Measurements from ENCODE around the gene ILRUN.
"Not testable (repeated sequence)": the region's sequence is repeated elsewhere in the genome, so short reads cannot be mapped to it uniquely, and the experiment has no call there.

Gene ILRUN

GRCh38 chr6:34696189-34696738 lies 303 bp downstream of the ILRUN start:
- Histone ChIP-seq H3K4me3 (ENCODE audit: low read depth in 1 of 2, low read length in 2 of 2) (peak overlapping the region; percentile 85 to 86), H3K36me3 (ENCODE audit: control insufficient read depth in 1 of 2, insufficient read depth in 2 of 2, low read length in 2 of 2) (no peaks in the 10 kb centered on the region), H3K9me3 (ENCODE audit: control insufficient read depth in 1 of 2, low read length in 2 of 2) (no peaks in the 10 kb centered on the region), H3K4me1 (ENCODE audit: control insufficient read depth in 1 of 2, insufficient read depth in 2 of 2, low read length in 2 of 2) (peaks cover 8 to 24% of the 10 kb centered on the region in 2 donors), H3K27ac (ENCODE audit: low read length) (peak overlapping the region; percentile 89), H3K27me3 (ENCODE audit: low read depth, low read length) (no peaks in the 10 kb centered on the region)

GRCh38 chr6:34695729-34696188 lies 808 bp downstream of the ILRUN start:
- Histone ChIP-seq H3K27ac (ENCODE audit: low read length) (peak overlapping the region; percentile 89), H3K4me3 (ENCODE audit: low read depth in 1 of 2, low read length in 2 of 2) (peak overlapping the region; percentile 85 to 86), H3K9me3 (ENCODE audit: control insufficient read depth in 1 of 2, low read length in 2 of 2) (no peaks in the 10 kb centered on the region), H3K36me3 (ENCODE audit: control insufficient read depth in 1 of 2, insufficient read depth in 2 of 2, low read length in 2 of 2) (no peaks in the 10 kb centered on the region), H3K4me1 (ENCODE audit: control insufficient read depth in 1 of 2, insufficient read depth in 2 of 2, low read length in 2 of 2) (peaks cover 8 to 24% of the 10 kb centered on the region in 2 donors), H3K27me3 (ENCODE audit: low read depth, low read length) (no peaks in the 10 kb centered on the region)

- H3K9me3 ChIP-seq (ENCODE audit: control insufficient read depth in 1 of 2, low read length in 2 of 2), result no peaks in the 10 kb centered on the region
- no peaks in the 10 kb centered on the region for H3K27me3 ChIP-seq (ENCODE audit: low read depth, low read length)
- H3K4me3 ChIP-seq (ENCODE audit: low read depth in 1 of 2, low read length in 2 of 2), result no peak overlapping the region
- no peak overlapping the region for H3K27ac ChIP-seq (ENCODE audit: low read length)
- H3K36me3 ChIP-seq (ENCODE audit: control insufficient read depth in 1 of 2, insufficient read depth in 2 of 2, low read length in 2 of 2), result peaks cover 0 to 4% of the 10 kb centered on the region in 2 donors
- H3K4me1 ChIP-seq (ENCODE audit: control insufficient read depth in 1 of 2, insufficient read depth in 2 of 2, low read length in 2 of 2), result peaks cover 8 to 24% of the 10 kb centered on the region in 2 donors
Measured at GRCh38 chr6:34692280-34692679, 4.3 kb downstream of the ILRUN start.

GRCh38 chr6:34689742-34690141 lies 6.8 kb downstream of the ILRUN start:
- Histone ChIP-seq H3K9me3 (ENCODE audit: control insufficient read depth in 1 of 2, low read length in 2 of 2) (no peaks in the 10 kb centered on the region), H3K27me3 (ENCODE audit: low read depth, low read length) (no peaks in the 10 kb centered on the region), H3K4me1 (ENCODE audit: control insufficient read depth in 1 of 2, insufficient read depth in 2 of 2, low read length in 2 of 2) (peaks cover 4 to 15% of the 10 kb centered on the region in 2 donors), H3K4me3 (ENCODE audit: low read depth in 1 of 2, low read length in 2 of 2) (no peak overlapping the region), H3K27ac (ENCODE audit: low read length) (no peak overlapping the region), H3K36me3 (ENCODE audit: control insufficient read depth in 1 of 2, insufficient read depth in 2 of 2, low read length in 2 of 2) (peaks cover 0 to 4% of the 10 kb centered on the region in 2 donors)

GRCh38 chr6:34688956-34689355 lies 7.6 kb downstream of the ILRUN start:
- Histone ChIP-seq H3K4me1 (ENCODE audit: control insufficient read depth in 1 of 2, insufficient read depth in 2 of 2, low read length in 2 of 2) (peaks cover 0 to 7% of the 10 kb centered on the region in 2 donors), H3K4me3 (ENCODE audit: low read depth in 1 of 2, low read length in 2 of 2) (no peak overlapping the region)

GRCh38 chr6:34684919-34685318 lies 11.6 kb downstream of the ILRUN start:
- peaks cover 0 to 5% of the 10 kb centered on the region in 2 donors for H3K4me1 ChIP-seq (ENCODE audit: control insufficient read depth in 1 of 2, insufficient read depth in 2 of 2, low read length in 2 of 2)
- no peak overlapping the region for H3K4me3 ChIP-seq (ENCODE audit: low read depth in 1 of 2, low read length in 2 of 2)
- no peak overlapping the region for H3K27ac ChIP-seq (ENCODE audit: low read length)
- H3K9me3 ChIP-seq (ENCODE audit: control insufficient read depth in 1 of 2, low read length in 2 of 2), result no peaks in the 10 kb centered on the region
- H3K27me3 ChIP-seq (ENCODE audit: low read depth, low read length), result no peaks in the 10 kb centered on the region
- peaks cover 0 to 4% of the 10 kb centered on the region in 2 donors for H3K36me3 ChIP-seq (ENCODE audit: control insufficient read depth in 1 of 2, insufficient read depth in 2 of 2, low read length in 2 of 2)

More at GRCh38 chr6:34688956-34689355, 7.6 kb downstream of the ILRUN start:
- Histone ChIP-seq H3K36me3 (ENCODE audit: control insufficient read depth in 1 of 2, insufficient read depth in 2 of 2, low read length in 2 of 2) (peaks cover 0 to 4% of the 10 kb centered on the region in 2 donors), H3K9me3 (ENCODE audit: control insufficient read depth in 1 of 2, low read length in 2 of 2) (no peaks in the 10 kb centered on the region), H3K27ac (ENCODE audit: low read length) (no peak overlapping the region), H3K27me3 (ENCODE audit: low read depth, low read length) (no peaks in the 10 kb centered on the region)

GRCh38 chr6:34684364-34684763 lies 12.2 kb downstream of the ILRUN start:
- no peaks in the 10 kb centered on the region for H3K27me3 ChIP-seq (ENCODE audit: low read depth, low read length)
- no peak overlapping the region for H3K27ac ChIP-seq (ENCODE audit: low read length)
- H3K9me3 ChIP-seq (ENCODE audit: control insufficient read depth in 1 of 2, low read length in 2 of 2), result no peaks in the 10 kb centered on the region
- no peak overlapping the region for H3K4me3 ChIP-seq (ENCODE audit: low read depth in 1 of 2, low read length in 2 of 2)
- H3K36me3 ChIP-seq (ENCODE audit: control insufficient read depth in 1 of 2, insufficient read depth in 2 of 2, low read length in 2 of 2), result peaks cover 0 to 4% of the 10 kb centered on the region in 2 donors
- H3K4me1 ChIP-seq (ENCODE audit: control insufficient read depth in 1 of 2, insufficient read depth in 2 of 2, low read length in 2 of 2), result peaks cover 0 to 10% of the 10 kb centered on the region in 2 donors

GRCh38 chr6:34680802-34681515 lies 15.6 kb downstream of the ILRUN start:
- H3K27ac ChIP-seq (ENCODE audit: low read length), result no peak overlapping the region
- H3K9me3 ChIP-seq (ENCODE audit: control insufficient read depth in 1 of 2, low read length in 2 of 2), result no peaks in the 10 kb centered on the region
- peaks cover 0 to 10% of the 10 kb centered on the region in 2 donors for H3K4me1 ChIP-seq (ENCODE audit: control insufficient read depth in 1 of 2, insufficient read depth in 2 of 2, low read length in 2 of 2)
- no peaks in the 10 kb centered on the region for H3K27me3 ChIP-seq (ENCODE audit: low read depth, low read length)
- no peaks in the 10 kb centered on the region for H3K36me3 ChIP-seq (ENCODE audit: control insufficient read depth in 1 of 2, insufficient read depth in 2 of 2, low read length in 2 of 2)
- no peak overlapping the region for H3K4me3 ChIP-seq (ENCODE audit: low read depth in 1 of 2, low read length in 2 of 2)

GRCh38 chr6:34680313-34680712 lies 16.3 kb downstream of the ILRUN start:
- H3K36me3 ChIP-seq (ENCODE audit: control insufficient read depth in 1 of 2, insufficient read depth in 2 of 2, low read length in 2 of 2); H3K9me3 ChIP-seq (ENCODE audit: control insufficient read depth in 1 of 2, low read length in 2 of 2); H3K27ac ChIP-seq (ENCODE audit: low read length); H3K4me1 ChIP-seq (ENCODE audit: control insufficient read depth in 1 of 2, insufficient read depth in 2 of 2, low read length in 2 of 2); H3K27me3 ChIP-seq (ENCODE audit: low read depth, low read length); H3K4me3 ChIP-seq (ENCODE audit: low read depth in 1 of 2, low read length in 2 of 2): not testable (repeated sequence)

GRCh38 chr6:34679552-34680253 lies 16.9 kb downstream of the ILRUN start:
- Histone ChIP-seq H3K4me1 (ENCODE audit: control insufficient read depth in 1 of 2, insufficient read depth in 2 of 2, low read length in 2 of 2) (peaks cover 0 to 10% of the 10 kb centered on the region in 2 donors), H3K27ac (ENCODE audit: low read length) (no peak overlapping the region), H3K9me3 (ENCODE audit: control insufficient read depth in 1 of 2, low read length in 2 of 2) (no peaks in the 10 kb centered on the region), H3K27me3 (ENCODE audit: low read depth, low read length) (no peaks in the 10 kb centered on the region), H3K36me3 (ENCODE audit: control insufficient read depth in 1 of 2, insufficient read depth in 2 of 2, low read length in 2 of 2) (no peaks in the 10 kb centered on the region), H3K4me3 (ENCODE audit: low read depth in 1 of 2, low read length in 2 of 2) (no peak overlapping the region)

- Histone ChIP-seq H3K27me3 (ENCODE audit: low read depth, low read length) (no peaks in the 10 kb centered on the region), H3K4me1 (ENCODE audit: control insufficient read depth in 1 of 2, insufficient read depth in 2 of 2, low read length in 2 of 2) (peaks cover 0 to 14% of the 10 kb centered on the region in 2 donors), H3K36me3 (ENCODE audit: control insufficient read depth in 1 of 2, insufficient read depth in 2 of 2, low read length in 2 of 2) (no peaks in the 10 kb centered on the region), H3K9me3 (ENCODE audit: control insufficient read depth in 1 of 2, low read length in 2 of 2) (no peaks in the 10 kb centered on the region), H3K27ac (ENCODE audit: low read length) (no peak overlapping the region), H3K4me3 (ENCODE audit: low read depth in 1 of 2, low read length in 2 of 2) (no peak overlapping the region)
Measured at GRCh38 chr6:34676140-34676539, 20.4 kb downstream of the ILRUN start.

All from muscle layer of duodenum (tissue), 2 donors.